ENCODE results near the gene NIPSNAP3A.

Gene NIPSNAP3A

DNA sequence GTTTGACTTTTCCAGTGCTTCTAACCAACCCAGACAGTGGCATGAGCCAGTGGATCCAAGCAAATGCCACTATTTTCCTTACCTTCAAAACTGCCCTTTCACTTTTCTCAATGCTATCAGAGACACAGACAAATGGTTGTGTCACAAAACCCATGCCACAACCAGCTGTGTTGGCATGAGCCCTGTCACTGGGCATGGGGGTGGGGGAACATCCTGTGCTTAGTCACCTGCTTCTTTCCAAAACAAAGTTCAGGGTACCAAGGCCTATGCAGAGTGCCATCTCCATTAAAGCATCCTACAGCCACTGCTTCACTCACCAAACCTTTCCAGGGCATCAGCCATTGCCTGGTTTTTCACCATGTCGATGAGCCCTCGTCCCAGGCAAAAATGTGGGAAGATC is 46.6 kb downstream of the NIPSNAP3A start:
- DNase-seq (ENCODE audit: low read depth in 1 of 2, low spot score in 1 of 2), result no peak
- Histone ChIP-seq H3K27me3 (ENCODE audit: insufficient read depth, poor library complexity, severe bottlenecking) (no peaks in the 10 kb centered on the region), H3K4me3 (replicated peaks; ENCODE audit: insufficient read depth, low read length) (no peak overlapping the region), H3K27ac (replicated peaks) (no peak overlapping the region)
- TF ChIP-seq, protein P1, sequence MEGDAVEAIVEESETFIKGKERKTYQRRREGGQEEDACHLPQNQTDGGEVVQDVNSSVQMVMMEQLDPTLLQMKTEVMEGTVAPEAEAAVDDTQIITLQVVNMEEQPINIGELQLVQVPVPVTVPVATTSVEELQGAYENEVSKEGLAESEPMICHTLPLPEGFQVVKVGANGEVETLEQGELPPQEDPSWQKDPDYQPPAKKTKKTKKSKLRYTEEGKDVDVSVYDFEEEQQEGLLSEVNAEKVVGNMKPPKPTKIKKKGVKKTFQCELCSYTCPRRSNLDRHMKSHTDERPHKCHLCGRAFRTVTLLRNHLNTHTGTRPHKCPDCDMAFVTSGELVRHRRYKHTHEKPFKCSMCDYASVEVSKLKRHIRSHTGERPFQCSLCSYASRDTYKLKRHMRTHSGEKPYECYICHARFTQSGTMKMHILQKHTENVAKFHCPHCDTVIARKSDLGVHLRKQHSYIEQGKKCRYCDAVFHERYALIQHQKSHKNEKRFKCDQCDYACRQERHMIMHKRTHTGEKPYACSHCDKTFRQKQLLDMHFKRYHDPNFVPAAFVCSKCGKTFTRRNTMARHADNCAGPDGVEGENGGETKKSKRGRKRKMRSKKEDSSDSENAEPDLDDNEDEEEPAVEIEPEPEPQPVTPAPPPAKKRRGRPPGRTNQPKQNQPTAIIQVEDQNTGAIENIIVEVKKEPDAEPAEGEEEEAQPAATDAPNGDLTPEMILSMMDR (IDR thresholded peaks at IDR 0.05; ENCODE audit: insufficient read depth, low read length), result no peak

DNA sequence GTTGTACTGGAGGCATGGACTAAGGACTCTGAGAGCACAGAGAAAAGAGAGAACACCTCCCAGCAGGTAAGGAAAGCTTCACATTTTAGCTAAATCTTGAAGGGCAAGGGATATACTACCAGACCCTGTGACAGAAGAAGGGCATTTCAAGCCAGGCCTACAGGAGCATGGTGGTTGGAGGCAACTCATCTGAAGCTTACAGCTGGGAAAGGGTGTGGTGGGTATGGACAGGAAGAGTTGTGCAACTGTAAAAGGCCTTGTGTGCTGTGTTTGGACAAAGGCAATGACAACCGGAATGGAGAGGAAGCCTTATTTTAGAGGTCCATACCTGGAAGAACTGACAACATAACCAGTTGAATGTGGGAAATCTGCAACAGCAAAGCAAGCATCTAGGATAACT is 47.6 kb downstream of the NIPSNAP3A start:
- no peak for DNase-seq (ENCODE audit: low read depth in 1 of 2, low spot score in 1 of 2)
- H3K27ac ChIP-seq (replicated peaks), result no peak overlapping the region
- no peaks in the 10 kb centered on the region for H3K27me3 ChIP-seq (ENCODE audit: insufficient read depth, poor library complexity, severe bottlenecking)
- no peak overlapping the region for H3K4me3 ChIP-seq (replicated peaks; ENCODE audit: insufficient read depth, low read length)
- TF ChIP-seq SPI1 (IDR thresholded peaks at IDR 0.05; ENCODE audit: borderline replicate concordance, low read depth) (no peak), GABPA (IDR thresholded peaks at IDR 0.05; ENCODE audit: low read depth) (no peak), POLR2AphosphoS5 (IDR thresholded peaks at IDR 0.05; ENCODE audit: low read depth) (no peak)
- TF ChIP-seq, protein P2, sequence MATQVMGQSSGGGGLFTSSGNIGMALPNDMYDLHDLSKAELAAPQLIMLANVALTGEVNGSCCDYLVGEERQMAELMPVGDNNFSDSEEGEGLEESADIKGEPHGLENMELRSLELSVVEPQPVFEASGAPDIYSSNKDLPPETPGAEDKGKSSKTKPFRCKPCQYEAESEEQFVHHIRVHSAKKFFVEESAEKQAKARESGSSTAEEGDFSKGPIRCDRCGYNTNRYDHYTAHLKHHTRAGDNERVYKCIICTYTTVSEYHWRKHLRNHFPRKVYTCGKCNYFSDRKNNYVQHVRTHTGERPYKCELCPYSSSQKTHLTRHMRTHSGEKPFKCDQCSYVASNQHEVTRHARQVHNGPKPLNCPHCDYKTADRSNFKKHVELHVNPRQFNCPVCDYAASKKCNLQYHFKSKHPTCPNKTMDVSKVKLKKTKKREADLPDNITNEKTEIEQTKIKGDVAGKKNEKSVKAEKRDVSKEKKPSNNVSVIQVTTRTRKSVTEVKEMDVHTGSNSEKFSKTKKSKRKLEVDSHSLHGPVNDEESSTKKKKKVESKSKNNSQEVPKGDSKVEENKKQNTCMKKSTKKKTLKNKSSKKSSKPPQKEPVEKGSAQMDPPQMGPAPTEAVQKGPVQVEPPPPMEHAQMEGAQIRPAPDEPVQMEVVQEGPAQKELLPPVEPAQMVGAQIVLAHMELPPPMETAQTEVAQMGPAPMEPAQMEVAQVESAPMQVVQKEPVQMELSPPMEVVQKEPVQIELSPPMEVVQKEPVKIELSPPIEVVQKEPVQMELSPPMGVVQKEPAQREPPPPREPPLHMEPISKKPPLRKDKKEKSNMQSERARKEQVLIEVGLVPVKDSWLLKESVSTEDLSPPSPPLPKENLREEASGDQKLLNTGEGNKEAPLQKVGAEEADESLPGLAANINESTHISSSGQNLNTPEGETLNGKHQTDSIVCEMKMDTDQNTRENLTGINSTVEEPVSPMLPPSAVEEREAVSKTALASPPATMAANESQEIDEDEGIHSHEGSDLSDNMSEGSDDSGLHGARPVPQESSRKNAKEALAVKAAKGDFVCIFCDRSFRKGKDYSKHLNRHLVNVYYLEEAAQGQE (IDR thresholded peaks at IDR 0.05; ENCODE audit: insufficient replicate concordance, low read depth), result no peak
- TF ChIP-seq, protein P1 (IDR thresholded peaks at IDR 0.05; ENCODE audit: insufficient read depth, low read length), result no peak

DNA sequence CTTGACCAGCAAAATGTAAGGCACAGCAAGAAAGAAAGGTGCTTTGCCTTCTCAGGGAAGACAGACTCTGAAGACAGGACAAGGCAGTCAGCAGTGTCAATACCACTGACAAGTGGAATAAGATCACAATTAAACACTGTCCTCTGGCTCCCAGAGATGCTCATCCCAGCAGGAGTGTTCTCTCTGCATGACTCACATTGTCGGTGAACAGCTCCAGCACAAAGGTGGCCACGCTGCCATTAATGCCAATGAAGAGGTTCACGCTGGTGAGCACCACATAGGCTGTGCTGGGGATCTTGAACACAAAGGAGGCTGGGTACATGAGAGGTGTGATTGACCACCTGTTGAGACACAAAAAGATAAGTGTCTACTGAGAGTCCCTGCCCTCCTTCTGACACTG is 48.4 kb downstream of the NIPSNAP3A start:
- Histone ChIP-seq H3K27ac (replicated peaks) (no peak overlapping the region), H3K4me3 (replicated peaks; ENCODE audit: insufficient read depth, low read length) (no peak overlapping the region), H3K27me3 (ENCODE audit: insufficient read depth, poor library complexity, severe bottlenecking) (no peaks in the 10 kb centered on the region)
- TF ChIP-seq SPI1 (IDR thresholded peaks at IDR 0.05; ENCODE audit: borderline replicate concordance, low read depth), result no peak
- TF ChIP-seq, protein P2 (IDR thresholded peaks at IDR 0.05; ENCODE audit: insufficient replicate concordance, low read depth), result no peak
- no peak for TF ChIP-seq POLR2AphosphoS5 (IDR thresholded peaks at IDR 0.05; ENCODE audit: low read depth)
- no peak for TF ChIP-seq GABPA (IDR thresholded peaks at IDR 0.05; ENCODE audit: low read depth)
- TF ChIP-seq, protein P1 (IDR thresholded peaks at IDR 0.05; ENCODE audit: insufficient read depth, low read length), result no peak
- DNase-seq (ENCODE audit: low read depth in 1 of 2, low spot score in 1 of 2), result no peak

DNA sequence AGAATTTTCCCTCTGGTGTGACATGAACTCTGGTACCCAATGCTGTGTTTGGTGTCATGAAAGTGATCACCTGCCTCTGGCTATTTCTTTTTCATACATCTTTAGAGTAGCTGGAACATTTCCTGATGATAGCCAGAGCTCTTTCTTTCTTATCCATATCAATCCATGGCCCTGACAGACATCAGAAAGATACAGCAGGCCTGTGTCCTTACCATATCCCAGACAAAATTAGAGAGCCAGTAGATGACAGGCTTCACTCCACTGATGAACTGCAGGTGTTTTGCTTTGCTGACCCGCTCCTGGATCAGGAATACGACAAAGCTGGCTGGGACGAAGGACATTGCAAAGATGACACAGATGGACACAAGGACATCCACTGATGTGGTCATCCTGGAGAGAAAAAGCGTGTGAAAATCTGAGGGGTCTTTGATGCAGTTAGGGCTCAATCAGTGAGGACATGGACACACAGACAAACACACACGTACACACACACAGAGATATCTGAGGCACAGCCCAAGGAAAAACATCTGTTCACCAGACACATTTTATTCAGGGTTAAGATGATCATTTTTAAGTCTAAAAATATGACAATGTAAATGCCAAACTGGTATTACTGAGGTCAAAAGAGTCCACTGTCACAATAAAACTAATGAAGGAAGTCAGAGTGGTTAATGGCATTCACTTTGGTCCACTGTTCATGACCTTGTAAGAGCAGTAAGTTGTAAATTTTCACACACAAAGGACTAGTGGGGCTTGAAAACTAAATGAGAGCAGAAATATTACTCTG is 50.9 kb downstream of the NIPSNAP3A start:
- no peak for DNase-seq (ENCODE audit: low read depth in 1 of 2, low spot score in 1 of 2)
- Histone ChIP-seq H3K27ac (replicated peaks) (no peak overlapping the region), H3K27me3 (ENCODE audit: insufficient read depth, poor library complexity, severe bottlenecking) (no peaks in the 10 kb centered on the region), H3K4me3 (replicated peaks; ENCODE audit: insufficient read depth, low read length) (no peak overlapping the region)
- TF ChIP-seq, protein P1 (IDR thresholded peaks at IDR 0.05; ENCODE audit: insufficient read depth, low read length), result no peak
- no peak for TF ChIP-seq GABPA (IDR thresholded peaks at IDR 0.05; ENCODE audit: low read depth)
- TF ChIP-seq SPI1 (IDR thresholded peaks at IDR 0.05; ENCODE audit: borderline replicate concordance, low read depth), result no peak
- no peak for TF ChIP-seq POLR2AphosphoS5 (IDR thresholded peaks at IDR 0.05; ENCODE audit: low read depth)
- TF ChIP-seq, protein P2 (IDR thresholded peaks at IDR 0.05; ENCODE audit: insufficient replicate concordance, low read depth), result no peak

All from HL-60 (cell line).